Nephron progenitor cell (in vitro differentiated cells): ENCODE results near the gene KATNAL2.

Experiments
- DNase-seq: peaks from one replicate; pipeline ENCODE4 v3.0.0; 2021
- H3K27ac Mint-ChIP-seq: 2 replicates; pipeline ENCODE4 v1.8.0; 2021; ENCODE audit warnings: mild to moderate bottlenecking, moderate library complexity, mixed read lengths
- H3K27me3 Mint-ChIP-seq: 2 replicates; pipeline ENCODE4 v1.8.0; 2021; ENCODE audit warnings: mild to moderate bottlenecking, low read depth, mixed read lengths; ENCODE audit not compliant: poor library complexity
- H3K36me3 Mint-ChIP-seq: 2 replicates; pipeline ENCODE4 v1.8.0; 2021; ENCODE audit warnings: low read depth, mixed read lengths
- H3K4me1 Mint-ChIP-seq: 2 replicates; pipeline ENCODE4 v1.8.0; 2021; ENCODE audit warnings: mixed read lengths
- H3K4me3 Mint-ChIP-seq: 2 replicates; pipeline ENCODE4 v1.8.0; 2021; ENCODE audit warnings: mild to moderate bottlenecking, moderate library complexity, mixed read lengths
- H3K9me3 Mint-ChIP-seq: 2 replicates; pipeline ENCODE4 v1.8.0; 2021; ENCODE audit warnings: mild to moderate bottlenecking, moderate library complexity, mixed read lengths
- TF ChIP-seq, protein P1 (sequence below): fragments of 200-600 bp; sonication (generic); IDR thresholded peaks from 2 replicates; pipeline ENCODE4 v1.5.0; 2021; ENCODE audit warnings: antibody characterized with exemption

Gene KATNAL2

DNA sequence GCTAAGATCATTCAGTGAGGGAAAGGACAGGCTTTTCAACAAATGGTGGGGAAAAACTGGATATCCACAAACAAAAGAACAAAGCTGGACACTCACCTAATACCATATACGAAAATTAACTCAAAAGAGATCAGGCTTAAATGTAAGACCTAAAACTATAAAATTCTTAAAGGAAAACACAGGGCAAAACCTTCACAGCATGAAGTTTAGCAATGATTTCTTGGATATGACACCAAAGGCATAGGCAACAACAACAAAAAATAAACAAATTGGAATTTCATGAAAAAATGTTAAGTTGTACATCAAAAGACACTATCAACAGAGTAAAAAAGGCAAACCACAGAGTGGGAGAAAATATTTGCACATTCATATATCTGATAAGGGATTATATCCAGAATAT, 28.4 kb upstream of the KATNAL2 start:
- H3K9me3 Mint-ChIP-seq, result peaks cover 69% of the 10 kb centered on the region
- no peak overlapping the region for H3K4me3 Mint-ChIP-seq
- H3K4me1 Mint-ChIP-seq, result no peaks in the 10 kb centered on the region
- H3K36me3 Mint-ChIP-seq, result peaks cover 83% of the 10 kb centered on the region
- peaks cover 4% of the 10 kb centered on the region for H3K27me3 Mint-ChIP-seq
- TF ChIP-seq, protein P1, sequence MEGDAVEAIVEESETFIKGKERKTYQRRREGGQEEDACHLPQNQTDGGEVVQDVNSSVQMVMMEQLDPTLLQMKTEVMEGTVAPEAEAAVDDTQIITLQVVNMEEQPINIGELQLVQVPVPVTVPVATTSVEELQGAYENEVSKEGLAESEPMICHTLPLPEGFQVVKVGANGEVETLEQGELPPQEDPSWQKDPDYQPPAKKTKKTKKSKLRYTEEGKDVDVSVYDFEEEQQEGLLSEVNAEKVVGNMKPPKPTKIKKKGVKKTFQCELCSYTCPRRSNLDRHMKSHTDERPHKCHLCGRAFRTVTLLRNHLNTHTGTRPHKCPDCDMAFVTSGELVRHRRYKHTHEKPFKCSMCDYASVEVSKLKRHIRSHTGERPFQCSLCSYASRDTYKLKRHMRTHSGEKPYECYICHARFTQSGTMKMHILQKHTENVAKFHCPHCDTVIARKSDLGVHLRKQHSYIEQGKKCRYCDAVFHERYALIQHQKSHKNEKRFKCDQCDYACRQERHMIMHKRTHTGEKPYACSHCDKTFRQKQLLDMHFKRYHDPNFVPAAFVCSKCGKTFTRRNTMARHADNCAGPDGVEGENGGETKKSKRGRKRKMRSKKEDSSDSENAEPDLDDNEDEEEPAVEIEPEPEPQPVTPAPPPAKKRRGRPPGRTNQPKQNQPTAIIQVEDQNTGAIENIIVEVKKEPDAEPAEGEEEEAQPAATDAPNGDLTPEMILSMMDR, result no peak
- H3K27ac Mint-ChIP-seq, result no peak overlapping the region
- DNase-seq, result no peak

DNA sequence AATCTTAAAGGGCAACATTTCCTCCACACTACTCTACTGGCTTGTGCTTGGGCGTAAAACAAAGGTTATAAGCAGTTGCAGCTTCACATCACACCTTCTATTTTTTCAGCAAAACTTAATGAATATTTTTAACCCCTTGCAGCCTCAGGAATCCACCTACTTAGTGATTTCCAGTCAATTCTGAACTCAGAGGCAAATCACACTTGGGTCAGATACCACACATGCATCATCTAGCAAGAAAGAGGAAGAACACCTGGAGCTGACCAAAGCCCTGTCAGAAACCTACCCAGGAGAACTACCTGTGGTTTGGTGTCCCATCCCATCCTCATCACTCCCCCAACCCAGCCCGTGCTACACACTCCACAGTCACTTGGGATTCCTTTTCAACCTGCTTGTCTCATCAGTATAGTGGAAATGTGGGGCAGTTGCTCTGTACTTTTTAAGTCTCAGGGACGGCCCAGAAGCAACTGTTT, 25.6 kb upstream of the KATNAL2 start:
- H3K27me3 Mint-ChIP-seq, result peaks cover 4% of the 10 kb centered on the region
- TF ChIP-seq, protein P1, result no peak

DNA sequence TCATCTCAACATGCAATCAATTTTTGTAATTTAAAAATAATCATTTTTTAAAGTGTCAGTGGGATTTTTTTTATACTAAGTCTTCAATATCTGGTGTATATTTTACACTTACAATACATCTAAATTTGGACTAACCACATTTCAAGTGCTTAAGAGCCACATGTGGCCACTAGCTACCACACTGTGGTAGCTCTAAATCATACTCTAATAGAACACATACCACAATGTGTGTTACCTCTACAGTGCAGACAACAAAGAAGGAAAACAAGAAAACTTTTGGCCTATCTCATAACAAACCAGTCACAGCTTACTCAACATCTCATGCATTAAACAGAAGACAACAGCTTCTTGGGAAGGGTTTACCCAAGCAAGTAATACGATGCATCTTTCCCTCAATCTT, 24.6 kb upstream of the KATNAL2 start:
- peak overlapping the region; percentile 22 for H3K27ac Mint-ChIP-seq

More for the DNA sequence above, 25.6 kb upstream of the KATNAL2 start:
- no peaks in the 10 kb centered on the region for H3K4me1 Mint-ChIP-seq
- H3K27ac Mint-ChIP-seq, result no peak overlapping the region
- peaks cover 91% of the 10 kb centered on the region for H3K36me3 Mint-ChIP-seq
- DNase-seq, result no peak
- H3K9me3 Mint-ChIP-seq, result peaks cover 49% of the 10 kb centered on the region
- no peak overlapping the region for H3K4me3 Mint-ChIP-seq

DNA sequence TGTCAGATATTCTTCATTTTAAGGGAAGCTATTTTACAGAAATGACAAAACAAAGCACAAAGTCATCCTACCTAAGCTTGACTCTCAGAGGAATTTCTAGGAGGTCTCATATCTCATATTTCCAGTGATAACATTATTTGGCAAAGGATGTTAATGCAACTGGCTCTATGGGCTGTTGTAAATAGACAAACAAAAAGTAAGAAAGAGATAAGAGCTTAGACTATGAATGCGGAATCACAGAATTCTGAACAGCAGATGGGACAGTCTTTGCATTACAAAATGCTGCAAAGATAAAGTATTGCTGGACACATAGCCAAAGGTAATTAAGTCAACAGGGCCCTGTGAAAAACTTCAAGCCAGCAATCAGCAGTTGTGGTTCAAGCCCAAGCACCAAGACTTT, 24.0 kb upstream of the KATNAL2 start:
- H3K9me3 Mint-ChIP-seq, result peaks cover 34% of the 10 kb centered on the region
- TF ChIP-seq, protein P1, result no peak
- no peak overlapping the region for H3K27ac Mint-ChIP-seq
- H3K27me3 Mint-ChIP-seq, result peaks cover 4% of the 10 kb centered on the region
- no peak overlapping the region for H3K4me3 Mint-ChIP-seq
- no peak for DNase-seq
- H3K4me1 Mint-ChIP-seq, result no peaks in the 10 kb centered on the region
- H3K36me3 Mint-ChIP-seq, result peaks cover 76% of the 10 kb centered on the region

More for the DNA sequence above, 24.6 kb upstream of the KATNAL2 start:
- Mint-ChIP-seq H3K9me3 (peaks cover 39% of the 10 kb centered on the region), H3K4me3 (no peak overlapping the region), H3K27me3 (peaks cover 4% of the 10 kb centered on the region), H3K36me3 (peaks cover 81% of the 10 kb centered on the region), H3K4me1 (no peaks in the 10 kb centered on the region)
- DNase-seq, result no peak
- TF ChIP-seq, protein P1, result no peak

DNA sequence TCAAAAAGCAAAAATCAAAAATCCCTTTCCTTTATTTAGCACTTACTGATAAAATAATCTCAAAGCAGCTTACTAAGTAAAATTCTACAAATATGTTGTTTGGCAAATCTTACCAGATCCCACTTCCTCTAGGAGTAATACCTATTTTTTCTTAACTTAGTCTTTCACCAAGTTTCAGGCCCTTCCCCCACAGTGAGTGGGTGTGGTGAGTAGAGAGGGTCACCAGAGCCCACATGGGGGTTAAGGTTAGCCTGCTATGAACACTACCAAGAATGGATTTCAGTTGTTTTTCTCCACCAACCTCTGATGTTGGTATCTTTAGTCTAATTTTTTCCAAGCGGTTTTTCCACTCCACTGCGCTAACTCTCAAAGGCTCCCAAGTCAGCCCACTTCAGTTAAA, 23.3 kb upstream of the KATNAL2 start:
- Mint-ChIP-seq H3K27me3 (no peaks in the 10 kb centered on the region), H3K27ac (no peak overlapping the region), H3K4me3 (no peak overlapping the region), H3K4me1 (peaks cover 1% of the 10 kb centered on the region), H3K9me3 (peaks cover 26% of the 10 kb centered on the region), H3K36me3 (peaks cover 68% of the 10 kb centered on the region)
- DNase-seq, result no peak
- TF ChIP-seq, protein P1, result no peak

DNA sequence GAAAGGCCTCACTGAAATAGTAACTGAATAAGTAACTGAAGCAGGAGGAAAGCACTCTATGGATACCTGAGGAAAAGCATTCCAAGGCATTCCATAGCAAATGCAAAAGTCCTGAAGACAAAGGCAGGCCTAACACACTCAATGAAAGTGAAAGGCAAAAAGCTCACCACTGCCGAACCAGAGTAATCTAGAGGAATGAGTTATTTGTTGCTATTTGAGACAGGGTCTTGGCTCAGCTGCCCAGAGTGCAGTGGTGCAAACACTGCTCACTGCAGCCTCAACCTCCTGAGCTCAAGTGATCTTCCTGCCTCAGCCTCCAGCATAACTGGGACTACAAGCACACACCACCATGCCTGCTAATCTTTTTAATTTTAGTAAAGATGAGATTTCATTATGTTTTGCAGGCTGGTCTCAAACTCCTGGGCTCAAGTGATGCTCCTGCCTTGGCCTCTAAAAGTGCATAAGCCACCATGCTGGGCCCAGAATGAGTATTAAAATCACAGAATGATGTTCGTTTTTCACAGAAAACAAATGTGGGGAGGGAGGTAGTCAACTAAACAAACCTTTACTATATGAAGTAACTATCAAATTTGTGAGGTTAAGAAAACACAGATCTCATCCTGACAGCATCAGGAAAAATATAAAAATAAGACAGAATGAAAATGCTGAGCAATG, 18.0 kb upstream of the KATNAL2 start:
- Mint-ChIP-seq H3K9me3 (peaks cover 11% of the 10 kb centered on the region), H3K27me3 (no peaks in the 10 kb centered on the region), H3K4me3 (no peak overlapping the region), H3K27ac (peak overlapping the region; percentile 21), H3K36me3 (peaks cover 61% of the 10 kb centered on the region), H3K4me1 (peaks cover 6% of the 10 kb centered on the region)
- DNase-seq, result no peak
- TF ChIP-seq, protein P1, result no peak
